ENCODE results near the gene TMCC1. TPM values are rescaled to one million over a fixed set of nuclear protein-coding genes. Genes with fewer than 3 reads are reported as not detected.

TMCC1 gene
- total and polyA plus RNA-seq, 2 donors (not counting 3 experiments of a cell fraction or from before 2014, with no cell fraction given), result 17.4 to 38.4 TPM

DNA sequence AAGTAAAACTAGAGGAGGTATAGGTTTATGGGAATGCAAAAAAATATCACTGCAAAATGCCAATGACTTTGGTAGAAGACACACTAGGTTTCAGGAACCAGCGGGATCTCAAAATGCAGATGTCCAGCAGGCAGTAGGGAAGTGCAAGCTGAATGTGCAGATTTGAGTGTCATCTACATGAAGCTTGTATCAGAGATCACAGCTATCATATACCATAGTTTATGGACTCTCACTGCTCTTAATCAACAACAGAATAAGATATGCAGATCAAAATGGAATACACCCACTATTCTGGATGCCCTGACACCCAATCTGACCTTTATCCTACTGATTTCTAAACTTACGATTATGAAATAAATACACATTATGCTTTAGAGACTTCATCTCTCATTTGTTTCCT is 27.7 kb downstream of the TMCC1 start:
- Histone ChIP-seq H2AFZ (ENCODE audit: low read depth, low read length) (no peak overlapping the region), H3K4me3 (replicated peaks in 1 of 3; ENCODE audit: insufficient read depth in 1 of 3, low read depth in 1 of 3, low read length in 3 of 3) (no peak overlapping the region), H3K36me3 (ENCODE audit: control insufficient read depth in 2 of 2, extremely low read depth in 1 of 2, insufficient read depth in 2 of 2, low read length in 2 of 2) (peaks cover 0 to 2% of the 10 kb centered on the region in 2 experiments), H3K9ac (replicated peaks; ENCODE audit: extremely low read depth, insufficient read depth, low read length) (no peak overlapping the region), H3K79me2 (ENCODE audit: control insufficient read depth, insufficient read depth, low read length) (peaks cover 30% of the 10 kb centered on the region), H3K4me2 (ENCODE audit: insufficient read depth, low read length) (no peak overlapping the region), H3K9me3 (replicated peaks; ENCODE audit: control insufficient read depth, insufficient read depth, low read length) (no peaks in the 10 kb centered on the region), H3K4me1 (ENCODE audit: control insufficient read depth, extremely low read depth, insufficient read depth, low read length) (no peaks in the 10 kb centered on the region), H3K27me3 (ENCODE audit: control insufficient read depth in 2 of 2, insufficient read depth in 2 of 2, low read length in 2 of 2) (no peaks in the 10 kb centered on the region), H3K27ac (ENCODE audit: insufficient read depth, low read depth, low read length) (no peak overlapping the region), H4K20me1 (replicated peaks; ENCODE audit: control insufficient read depth, extremely low read depth, insufficient read depth, low read length) (no peaks in the 10 kb centered on the region), H3K9me1 (replicated peaks; ENCODE audit: control insufficient read depth, extremely low read depth, insufficient read depth, low read length) (no peaks in the 10 kb centered on the region)
- dilution Hi-C loops (cut with MboI; ENCODE audit: extremely low pct_ligation_motif_present, low sequenced_read_pairs), result no loop called here
- intact Hi-C loops (cut with micrococcal nuclease), result no loop called here
- FAIRE-seq, result no peak
- TF ChIP-seq MYC (IDR thresholded peaks at IDR 0.05; ENCODE audit: low read depth, low read length), result no peak
- TF ChIP-seq, protein P1, sequence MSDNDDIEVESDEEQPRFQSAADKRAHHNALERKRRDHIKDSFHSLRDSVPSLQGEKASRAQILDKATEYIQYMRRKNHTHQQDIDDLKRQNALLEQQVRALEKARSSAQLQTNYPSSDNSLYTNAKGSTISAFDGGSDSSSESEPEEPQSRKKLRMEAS (IDR thresholded peaks at IDR 0.05; ENCODE audit: insufficient read depth, insufficient read length), result no peak
- TF ChIP-seq POLR2A (IDR thresholded peaks at IDR 0.05; ENCODE audit: low read depth, low read length), result no peak
- TF ChIP-seq FOS (IDR thresholded peaks at IDR 0.05; ENCODE audit: borderline replicate concordance, insufficient read depth, low read length), result no peak
- TF ChIP-seq POLR2AphosphoS5 (IDR thresholded peaks at IDR 0.05; ENCODE audit: insufficient read depth, low read depth, low read length), result no peak
- TF ChIP-seq, protein P2, sequence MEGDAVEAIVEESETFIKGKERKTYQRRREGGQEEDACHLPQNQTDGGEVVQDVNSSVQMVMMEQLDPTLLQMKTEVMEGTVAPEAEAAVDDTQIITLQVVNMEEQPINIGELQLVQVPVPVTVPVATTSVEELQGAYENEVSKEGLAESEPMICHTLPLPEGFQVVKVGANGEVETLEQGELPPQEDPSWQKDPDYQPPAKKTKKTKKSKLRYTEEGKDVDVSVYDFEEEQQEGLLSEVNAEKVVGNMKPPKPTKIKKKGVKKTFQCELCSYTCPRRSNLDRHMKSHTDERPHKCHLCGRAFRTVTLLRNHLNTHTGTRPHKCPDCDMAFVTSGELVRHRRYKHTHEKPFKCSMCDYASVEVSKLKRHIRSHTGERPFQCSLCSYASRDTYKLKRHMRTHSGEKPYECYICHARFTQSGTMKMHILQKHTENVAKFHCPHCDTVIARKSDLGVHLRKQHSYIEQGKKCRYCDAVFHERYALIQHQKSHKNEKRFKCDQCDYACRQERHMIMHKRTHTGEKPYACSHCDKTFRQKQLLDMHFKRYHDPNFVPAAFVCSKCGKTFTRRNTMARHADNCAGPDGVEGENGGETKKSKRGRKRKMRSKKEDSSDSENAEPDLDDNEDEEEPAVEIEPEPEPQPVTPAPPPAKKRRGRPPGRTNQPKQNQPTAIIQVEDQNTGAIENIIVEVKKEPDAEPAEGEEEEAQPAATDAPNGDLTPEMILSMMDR (IDR thresholded peaks at IDR 0.05; ENCODE audit: extremely low read depth in 1 of 2, insufficient read depth in 1 of 2, low read depth in 1 of 2, low read length in 2 of 2), result no peak
- TF ChIP-seq GATA2 (IDR thresholded peaks at IDR 0.05; ENCODE audit: insufficient read depth, insufficient read length, low read depth, low read length), result no peak
- no peak for TF ChIP-seq EZH2 (IDR thresholded peaks at IDR 0.05; ENCODE audit: borderline replicate concordance, low read depth, low read length, severe bottlenecking)
- no peak for TF ChIP-seq JUN (IDR thresholded peaks at IDR 0.05; ENCODE audit: borderline replicate concordance, insufficient read depth, insufficient read length, low read depth)
- POLR2A ChIA-PET, result no interaction called here
- CTCF ChIA-PET, result interaction anchor here (0.8 kb wide), 1 partner anchor 9 kb away, joined by 3 read pairs; no protein-coding TSS in a partner anchor
- no peak for DNase-seq (ENCODE audit: low read depth, low spot score)
- no TSS peak for BruUV-seq (replicated peaks)
